OCI-LY7 (cell line): ENCODE measurements around the gene PRDM1.

Source experiments
- EZH2phosphoT487 ChIP-seq: fragments of 200-600 bp; sonication (generic); IDR thresholded peaks from 2 replicates; pipeline ENCODE4 v1.6.1; 2018; ENCODE audit warnings: low read depth, borderline replicate concordance, mild to moderate bottlenecking, mixed run types, antibody characterized with exemption, low read length, moderate library complexity, mixed read lengths
- TF ChIP-seq, protein P1 (sequence below): fragments of 200-600 bp; sonication (generic); conservative IDR thresholded peaks from 2 replicates; pipeline ENCODE4 v1.5.1; 2014; ENCODE audit warnings: mild to moderate bottlenecking, antibody characterized with exemption, low read length, moderate library complexity, mixed read lengths

DNA sequence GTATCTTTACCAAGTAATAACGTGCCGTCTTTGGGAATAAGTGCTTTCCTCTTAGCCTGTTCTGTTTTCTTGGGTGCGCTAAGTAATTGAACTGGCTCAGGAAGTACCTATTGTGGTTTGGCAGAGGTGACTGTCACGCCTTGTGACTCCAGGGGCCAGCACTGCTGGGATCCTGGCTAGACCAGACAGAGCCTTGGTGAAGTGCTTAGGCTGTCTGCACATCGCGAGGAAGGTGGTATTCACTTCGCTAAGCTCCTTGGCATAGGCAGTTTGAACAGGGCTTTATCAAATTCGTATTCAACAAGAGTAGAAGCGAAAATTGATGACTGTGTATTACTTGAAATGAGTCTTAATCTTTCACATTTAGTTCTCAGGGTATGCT, 17.6 kb downstream of the PRDM1 start:
- no peak for TF ChIP-seq EZH2phosphoT487
- TF ChIP-seq, protein P1, sequence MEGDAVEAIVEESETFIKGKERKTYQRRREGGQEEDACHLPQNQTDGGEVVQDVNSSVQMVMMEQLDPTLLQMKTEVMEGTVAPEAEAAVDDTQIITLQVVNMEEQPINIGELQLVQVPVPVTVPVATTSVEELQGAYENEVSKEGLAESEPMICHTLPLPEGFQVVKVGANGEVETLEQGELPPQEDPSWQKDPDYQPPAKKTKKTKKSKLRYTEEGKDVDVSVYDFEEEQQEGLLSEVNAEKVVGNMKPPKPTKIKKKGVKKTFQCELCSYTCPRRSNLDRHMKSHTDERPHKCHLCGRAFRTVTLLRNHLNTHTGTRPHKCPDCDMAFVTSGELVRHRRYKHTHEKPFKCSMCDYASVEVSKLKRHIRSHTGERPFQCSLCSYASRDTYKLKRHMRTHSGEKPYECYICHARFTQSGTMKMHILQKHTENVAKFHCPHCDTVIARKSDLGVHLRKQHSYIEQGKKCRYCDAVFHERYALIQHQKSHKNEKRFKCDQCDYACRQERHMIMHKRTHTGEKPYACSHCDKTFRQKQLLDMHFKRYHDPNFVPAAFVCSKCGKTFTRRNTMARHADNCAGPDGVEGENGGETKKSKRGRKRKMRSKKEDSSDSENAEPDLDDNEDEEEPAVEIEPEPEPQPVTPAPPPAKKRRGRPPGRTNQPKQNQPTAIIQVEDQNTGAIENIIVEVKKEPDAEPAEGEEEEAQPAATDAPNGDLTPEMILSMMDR: no peak
